ENCODE results near the gene CEACAM8. TPM values are rescaled to one million over a fixed set of nuclear protein-coding genes. Genes with fewer than 3 reads are reported as not detected.

CEACAM8 gene
- total RNA-seq, 1 experiment from 2014 or later: not detected

- Histone ChIP-seq H3K9ac (ENCODE audit: low read length) (no peak overlapping the region), H3K79me2 (ENCODE audit: insufficient read depth, low read length) (no peaks in the 10 kb centered on the region), H3K27ac (ENCODE audit: low read depth, low read length) (no peak overlapping the region), H3K9me2 (ENCODE audit: insufficient read depth) (no peaks in the 10 kb centered on the region), H2AFZ (ENCODE audit: low read depth, low read length, poor library complexity, severe bottlenecking) (no peak overlapping the region), H3K27me3 (ENCODE audit: insufficient read depth, low read length) (peaks cover 15% of the 10 kb centered on the region), H3K4me3 (replicated peaks in 1 of 2; ENCODE audit: low read depth in 1 of 2, low read length in 2 of 2) (no peak overlapping the region), H3K36me3 (ENCODE audit: control insufficient read depth in 1 of 2, insufficient read depth in 2 of 2, low read length in 2 of 2) (no peaks in the 10 kb centered on the region), H3K4me2 (ENCODE audit: low read length) (no peak overlapping the region), H3K4me1 (ENCODE audit: control insufficient read depth in 1 of 2, insufficient read depth in 2 of 2, low read length in 2 of 2) (no peaks in the 10 kb centered on the region), H4K20me1 (ENCODE audit: insufficient read depth) (no peaks in the 10 kb centered on the region), H3K9me3 (ENCODE audit: control insufficient read depth in 1 of 2, insufficient read depth in 1 of 2, low read depth in 1 of 2, low read length in 2 of 2) (no peaks in the 10 kb centered on the region)
- DNase-seq (ENCODE audit: low read depth, low spot score) (no peak), ATAC-seq (no peak)
- ChIA-PET RAD21 (ENCODE audit: low non-redundant PET in 1 of 2, low total read pairs in 2 of 2, uncharacterized antibody in 2 of 2, unreplicated experiment in 2 of 2) (no interaction called here), POLR2A (no interaction called here), CTCF (interaction anchor here (1.4 kb wide), 1 partner anchor 11 kb away, joined by 5 read pairs; no protein-coding TSS in a partner anchor)
- intact Hi-C loops (cut with micrococcal nuclease): no loop called here
- TF ChIP-seq SIN3A (IDR thresholded peaks at IDR 0.05; ENCODE audit: low read depth): no peak
- no peak for TF ChIP-seq FOSL1 (IDR thresholded peaks at IDR 0.05; ENCODE audit: low read depth)
- TF ChIP-seq REST (IDR thresholded peaks at IDR 0.05; ENCODE audit: low read depth): no peak
- TF ChIP-seq SRF (IDR thresholded peaks at IDR 0.05; ENCODE audit: low read depth): no peak
- no peak for TF ChIP-seq MAX (IDR thresholded peaks at IDR 0.05)
- no peak for TF ChIP-seq ELF1 (IDR thresholded peaks at IDR 0.05; ENCODE audit: borderline replicate concordance, low read depth)
- no peak for TF ChIP-seq CBX3 (IDR thresholded peaks at IDR 0.05; ENCODE audit: low read depth)
- TF ChIP-seq ZBTB33 (IDR thresholded peaks at IDR 0.05; ENCODE audit: extremely low read depth, insufficient replicate concordance, low read length): no peak
- no peak for TF ChIP-seq RAD21 (IDR thresholded peaks at IDR 0.05; ENCODE audit: low read depth)
- TF ChIP-seq TCF7L2 (IDR thresholded peaks at IDR 0.05; ENCODE audit: borderline replicate concordance, extremely low read depth, insufficient read depth, insufficient read length): no peak
- no peak for TF ChIP-seq SP1 (IDR thresholded peaks at IDR 0.05; ENCODE audit: low read depth)
- no peak for TF ChIP-seq ZNF274 (IDR thresholded peaks at IDR 0.05; ENCODE audit: low read depth, low read length)
- no peak for TF ChIP-seq CEBPB (IDR thresholded peaks at IDR 0.05; ENCODE audit: low read depth)
- TF ChIP-seq ZFX (IDR thresholded peaks at IDR 0.05): no peak
- no peak for TF ChIP-seq POLR2A (IDR thresholded peaks at IDR 0.05; ENCODE audit: borderline replicate concordance, extremely low read depth, insufficient read depth, insufficient read length)
- TF ChIP-seq EZH2phosphoT487 (IDR thresholded peaks at IDR 0.05; ENCODE audit: borderline replicate concordance): no peak
- TF ChIP-seq ATF3 (IDR thresholded peaks at IDR 0.05): no peak
- BruUV-seq (replicated peaks): no TSS peak
Observed at GRCh38 chr19:42577016-42577415, 17.7 kb downstream of the CEACAM8 start.

Data from HCT116 (cell line).